Endothelial cell of umbilical vein (primary cell): ENCODE measurements around the gene ATP10A. TPM values are rescaled to one million over a fixed set of nuclear protein-coding genes. Genes with fewer than 3 reads are reported as not detected.

Source experiments
- BruUV-seq: library from RNA; stranded (reverse); fragments of 400-500 nt; replicated peaks from 2 replicates; lab custom pipeline; 2021; lab: Mats Ljungman, UMichigan
- CTCF ChIA-PET: fragments of 300-600, 350-600 bp; sonication (Branson Sonifier 250); formaldehyde crosslinking; loops from one replicate; lab custom pipeline; 2021; ENCODE audit warnings: antibody characterized with exemption, inconsistent platforms; lab: Charles Lee
- POLR2A ChIA-PET: fragments of 300-600, 350-600 bp; sonication (Branson Sonifier 250); formaldehyde crosslinking; loops from one replicate; lab custom pipeline; 2021; ENCODE audit warnings: antibody characterized with exemption, inconsistent platforms; lab: Charles Lee
- DNase-seq: peaks from one replicate; pipeline ENCODE4 v3.0.0-alpha.2; 2011; ENCODE audit warnings: low read depth, low spot score
- FAIRE-seq: peaks from 2 replicates; lab custom pipeline; 2011; peaks lifted over from hg19 to GRCh38; lab: Jason Lieb, UNC
- H2AFZ ChIP-seq: 2 replicates; pipeline ENCODE4 v1.6.0; 2012; ENCODE audit warnings: low read depth, low read length, control low read depth, inconsistent platforms
- H3K27ac ChIP-seq: 2 replicates; pipeline ENCODE4 v1.5.1; 2011; ENCODE audit warnings: low read depth, mild to moderate bottlenecking, control low read depth, low read length, moderate library complexity; ENCODE audit not compliant: insufficient read depth
- H3K27me3 ChIP-seq, 2 experiments: 2 replicates each; pipeline versions ENCODE4 v1.6.0 to v1.6.1; 2011; ENCODE audit warnings: low read length in 2 of 2, mixed read lengths in 1 of 2; ENCODE audit not compliant: control insufficient read depth in 2 of 2, insufficient read depth in 2 of 2
- H3K36me3 ChIP-seq, 2 experiments: 2 replicates in 1 of 2; 3 replicates in 1 of 2; pipeline ENCODE4 v1.5.1; 2011; ENCODE audit warnings: low read length in 2 of 2, mild to moderate bottlenecking in 1 of 2, moderate library complexity in 1 of 2; ENCODE audit not compliant: control insufficient read depth in 2 of 2, insufficient read depth in 2 of 2; ENCODE audit errors: extremely low read depth in 1 of 2
- H3K4me1 ChIP-seq: 3 replicates; pipeline ENCODE4 v1.5.1; 2011; ENCODE audit warnings: mild to moderate bottlenecking, low read length; ENCODE audit not compliant: control insufficient read depth, insufficient read depth; ENCODE audit errors: extremely low read depth
- H3K4me2 ChIP-seq: 2 replicates; pipeline ENCODE4 v1.6.1; 2011; ENCODE audit warnings: low read length, control low read depth, mixed read lengths; ENCODE audit not compliant: insufficient read depth
- H3K4me3 ChIP-seq, 3 experiments: fragments of 200-600 bp in 1 of 3; sonication (generic), shearing (Covaris generic) in 1 of 3; replicated peaks in 1 of 3; 2 replicates each; pipeline ENCODE4 v1.5.1; 2011 to 2016; ENCODE audit warnings: control low read depth in 3 of 3, low read length in 3 of 3, mild to moderate bottlenecking in 2 of 3, inconsistent platforms in 1 of 3, low read depth in 1 of 3, moderate library complexity in 1 of 3; ENCODE audit not compliant: insufficient read depth in 1 of 3
- H3K79me2 ChIP-seq: 2 replicates; pipeline ENCODE4 v1.6.0; 2012; ENCODE audit warnings: low read length, inconsistent platforms; ENCODE audit not compliant: control insufficient read depth, insufficient read depth
- H3K9ac ChIP-seq: replicated peaks from 2 replicates; pipeline ENCODE3; 2011; ENCODE audit warnings: low read length, control low read depth; ENCODE audit not compliant: insufficient read depth; ENCODE audit errors: extremely low read depth
- H3K9me1 ChIP-seq: replicated peaks from 3 replicates; pipeline ENCODE4 v1.6.0; 2011; ENCODE audit warnings: mild to moderate bottlenecking, low read length; ENCODE audit not compliant: control insufficient read depth, insufficient read depth; ENCODE audit errors: extremely low read depth
- H3K9me3 ChIP-seq: replicated peaks from 2 replicates; pipeline ENCODE4 v1.5.1; 2012; ENCODE audit warnings: low read length, inconsistent platforms; ENCODE audit not compliant: control insufficient read depth, insufficient read depth
- H4K20me1 ChIP-seq: replicated peaks from 2 replicates; pipeline ENCODE3; 2011; ENCODE audit warnings: mild to moderate bottlenecking, low read length; ENCODE audit not compliant: control insufficient read depth, insufficient read depth; ENCODE audit errors: extremely low read depth
- EZH2 ChIP-seq: IDR thresholded peaks from 2 replicates; pipeline ENCODE4 v1.6.1; 2012; ENCODE audit warnings: borderline replicate concordance, low read depth, mild to moderate bottlenecking, moderate library complexity, low read length, inconsistent platforms; ENCODE audit not compliant: severe bottlenecking
- FOS ChIP-seq: IDR thresholded peaks from 2 replicates; pipeline ENCODE4 v1.6.1; 2011; ENCODE audit warnings: mild to moderate bottlenecking, low read length, moderate library complexity, borderline replicate concordance; ENCODE audit not compliant: insufficient read depth
- GATA2 ChIP-seq: IDR thresholded peaks from 2 replicates; pipeline ENCODE4 v1.7.0; 2011; ENCODE audit warnings: low read depth, mild to moderate bottlenecking, moderate library complexity, mixed read lengths, low read length; ENCODE audit not compliant: insufficient read length, insufficient read depth
- JUN ChIP-seq: IDR thresholded peaks from 2 replicates; pipeline ENCODE4 v1.6.1; 2011; ENCODE audit warnings: borderline replicate concordance, low read depth; ENCODE audit not compliant: insufficient read length, insufficient read depth
- MYC ChIP-seq: IDR thresholded peaks from one replicate; pipeline ENCODE4 v1.6.1; 2011; ENCODE audit warnings: mild to moderate bottlenecking, low read depth, low read length
- POLR2A ChIP-seq: IDR thresholded peaks from 2 replicates; pipeline ENCODE4 v1.6.1; 2012; ENCODE audit warnings: low read depth, mild to moderate bottlenecking, control low read depth, low read length
- POLR2AphosphoS5 ChIP-seq: IDR thresholded peaks from 2 replicates; pipeline ENCODE4 v1.6.1; 2012; ENCODE audit warnings: low read depth, mild to moderate bottlenecking, control low read depth, low read length, moderate library complexity; ENCODE audit not compliant: insufficient read depth
- dilution Hi-C: fragments of 300-500 bp; cut with MboI; formaldehyde crosslinking; loops from one replicate; pipeline ENCODE4 v1.15.0; 2019; ENCODE audit warnings: low sequenced_read_pairs; ENCODE audit not compliant: extremely low pct_ligation_motif_present
- intact Hi-C: fragments of 100-400 bp; cut with micrococcal nuclease; formaldehyde crosslinking; loops from one replicate; pipeline ENCODE4 v1.10.0; 2022
- polyA plus RNA-seq, 4 experiments: library from polyadenylated mRNA; depleted of rRNA in 3 of 4; stranded (reverse) in 3 of 4; unstranded in 1 of 4; fragments of >200 nt; gene quantifications; 2 replicates each; pipeline versions ENCODE4 v1.2.1 to v1.2.3, GENCODE V29; 2011 to 2012; ENCODE audit warnings: missing spikeins in 1 of 4
- total RNA-seq: library from RNA; stranded (reverse); gene quantifications from 2 replicates; pipeline ENCODE4 v1.2.3, GENCODE V29; 2021
- TF ChIP-seq, protein P1 (sequence below): IDR thresholded peaks from 2 replicates; pipeline ENCODE4 v1.6.1; 2011; ENCODE audit not compliant: insufficient read depth, insufficient read length
- TF ChIP-seq, protein P2 (sequence below), 2 donors: IDR thresholded peaks; 1 replicate in 1 of 2; 2 replicates in 1 of 2; pipeline ENCODE4 v1.5.1; 2011; ENCODE audit warnings: low read length in 2 of 2, mild to moderate bottlenecking in 2 of 2, moderate library complexity in 2 of 2, control low read depth in 1 of 2, inconsistent platforms in 1 of 2, low read depth in 1 of 2; ENCODE audit not compliant: insufficient read depth in 1 of 2; ENCODE audit errors: extremely low read depth in 1 of 2

The ATP10A gene
- total and polyA plus RNA-seq, 2 donors (not counting 3 experiments of a cell fraction or from before 2014, with no cell fraction given): not detected

DNA sequence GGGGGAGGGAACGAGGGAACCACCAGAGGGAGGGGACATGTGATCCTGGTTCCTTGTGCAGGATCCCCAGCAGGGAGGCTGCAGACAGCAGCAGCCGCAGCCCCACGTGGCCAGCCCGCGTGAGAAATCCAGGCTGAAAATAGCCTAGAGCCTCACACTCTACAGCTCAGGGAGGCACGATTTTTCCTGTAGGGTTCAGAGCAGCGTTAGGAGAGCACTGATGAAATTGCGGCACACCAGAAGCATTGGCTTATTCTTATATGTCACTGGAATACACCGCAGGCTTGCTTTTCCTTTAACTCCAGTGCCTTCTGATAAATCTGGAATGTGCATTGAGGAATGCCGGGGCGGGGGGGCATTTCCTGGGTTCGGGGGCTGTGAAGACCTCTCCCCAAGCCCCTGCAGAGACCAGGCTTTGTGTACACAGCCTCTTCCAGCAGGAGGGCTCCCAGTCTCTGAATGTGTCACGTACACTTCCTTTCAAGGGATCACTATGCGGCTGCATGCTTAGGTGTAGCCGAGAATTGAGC, 193.0 kb downstream of the ATP10A start:
- dilution Hi-C loops (no loop called here), intact Hi-C loops (no loop called here)
- DNase-seq (no peak), FAIRE-seq (no peak)
- Histone ChIP-seq H2AFZ (no peak overlapping the region), H3K79me2 (no peaks in the 10 kb centered on the region), H3K9me1 (no peaks in the 10 kb centered on the region), H3K27ac (no peak overlapping the region), H4K20me1 (no peaks in the 10 kb centered on the region), H3K4me3 (no peak overlapping the region), H3K36me3 (no peaks in the 10 kb centered on the region), H3K4me2 (no peak overlapping the region), H3K4me1 (no peaks in the 10 kb centered on the region), H3K27me3 (no peaks in the 10 kb centered on the region), H3K9me3 (peaks cover 11% of the 10 kb centered on the region), H3K9ac (no peak overlapping the region)
- BruUV-seq: no TSS peak
- TF ChIP-seq JUN (no peak), FOS (no peak), GATA2 (no peak), MYC (no peak), POLR2AphosphoS5 (no peak), POLR2A (no peak), EZH2 (no peak)
- TF ChIP-seq, protein P1, sequence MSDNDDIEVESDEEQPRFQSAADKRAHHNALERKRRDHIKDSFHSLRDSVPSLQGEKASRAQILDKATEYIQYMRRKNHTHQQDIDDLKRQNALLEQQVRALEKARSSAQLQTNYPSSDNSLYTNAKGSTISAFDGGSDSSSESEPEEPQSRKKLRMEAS: no peak
- TF ChIP-seq, protein P2, sequence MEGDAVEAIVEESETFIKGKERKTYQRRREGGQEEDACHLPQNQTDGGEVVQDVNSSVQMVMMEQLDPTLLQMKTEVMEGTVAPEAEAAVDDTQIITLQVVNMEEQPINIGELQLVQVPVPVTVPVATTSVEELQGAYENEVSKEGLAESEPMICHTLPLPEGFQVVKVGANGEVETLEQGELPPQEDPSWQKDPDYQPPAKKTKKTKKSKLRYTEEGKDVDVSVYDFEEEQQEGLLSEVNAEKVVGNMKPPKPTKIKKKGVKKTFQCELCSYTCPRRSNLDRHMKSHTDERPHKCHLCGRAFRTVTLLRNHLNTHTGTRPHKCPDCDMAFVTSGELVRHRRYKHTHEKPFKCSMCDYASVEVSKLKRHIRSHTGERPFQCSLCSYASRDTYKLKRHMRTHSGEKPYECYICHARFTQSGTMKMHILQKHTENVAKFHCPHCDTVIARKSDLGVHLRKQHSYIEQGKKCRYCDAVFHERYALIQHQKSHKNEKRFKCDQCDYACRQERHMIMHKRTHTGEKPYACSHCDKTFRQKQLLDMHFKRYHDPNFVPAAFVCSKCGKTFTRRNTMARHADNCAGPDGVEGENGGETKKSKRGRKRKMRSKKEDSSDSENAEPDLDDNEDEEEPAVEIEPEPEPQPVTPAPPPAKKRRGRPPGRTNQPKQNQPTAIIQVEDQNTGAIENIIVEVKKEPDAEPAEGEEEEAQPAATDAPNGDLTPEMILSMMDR (IDR thresholded peaks at IDR 0.05; ENCODE audit: extremely low read depth in 1 of 2, insufficient read depth in 1 of 2, low read depth in 1 of 2, low read length in 2 of 2): no peak
- ChIA-PET CTCF (no interaction called here), POLR2A (no interaction called here)
